Measurements from ENCODE around the gene PNPLA2.

PNPLA2 gene

DNA sequence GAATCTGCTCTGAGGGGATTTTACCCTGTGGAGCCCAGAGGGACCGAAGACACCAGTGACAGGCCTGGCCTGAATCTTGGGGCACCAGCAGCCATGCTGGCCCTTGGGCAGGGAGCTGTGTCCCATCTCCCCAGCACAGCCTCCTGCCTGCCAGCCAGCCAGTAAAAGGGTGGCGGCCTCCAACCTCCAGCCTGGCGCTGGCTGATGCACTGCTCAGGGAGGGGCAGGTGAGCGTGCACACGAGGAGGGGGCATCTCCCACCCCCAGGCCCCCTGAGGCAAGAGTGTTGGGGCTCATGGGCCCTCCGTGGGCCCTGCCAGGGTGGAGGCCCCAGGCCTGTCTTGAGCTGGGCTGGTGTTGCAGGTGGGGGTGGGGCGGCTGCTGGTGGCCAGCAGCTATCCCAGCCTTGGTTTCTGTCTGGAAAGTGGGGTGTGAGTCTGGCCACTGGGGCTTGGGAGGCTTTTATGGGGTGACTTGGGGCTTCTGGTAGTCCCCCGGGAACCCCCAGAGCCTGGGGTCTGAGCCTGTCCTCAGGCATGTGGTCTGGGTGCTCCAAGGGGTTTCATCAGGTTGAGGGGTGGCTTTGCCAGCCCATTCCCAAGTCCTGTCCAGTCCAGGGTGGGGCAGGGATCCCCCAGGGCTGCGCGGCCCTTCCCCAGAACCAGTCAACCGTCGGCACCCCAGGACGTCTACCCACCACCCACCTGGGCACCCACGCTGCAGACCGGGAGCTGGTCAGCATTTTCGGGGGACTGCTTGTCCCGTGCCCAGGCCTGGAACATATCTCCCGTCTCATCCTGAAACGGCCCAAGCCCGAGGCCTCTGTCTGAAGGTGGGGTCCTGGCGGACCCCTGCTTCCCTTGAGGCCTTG, 41.8 kb downstream of the PNPLA2 start:
- no peak for DNase-seq (ENCODE audit: low spot score)

DNA sequence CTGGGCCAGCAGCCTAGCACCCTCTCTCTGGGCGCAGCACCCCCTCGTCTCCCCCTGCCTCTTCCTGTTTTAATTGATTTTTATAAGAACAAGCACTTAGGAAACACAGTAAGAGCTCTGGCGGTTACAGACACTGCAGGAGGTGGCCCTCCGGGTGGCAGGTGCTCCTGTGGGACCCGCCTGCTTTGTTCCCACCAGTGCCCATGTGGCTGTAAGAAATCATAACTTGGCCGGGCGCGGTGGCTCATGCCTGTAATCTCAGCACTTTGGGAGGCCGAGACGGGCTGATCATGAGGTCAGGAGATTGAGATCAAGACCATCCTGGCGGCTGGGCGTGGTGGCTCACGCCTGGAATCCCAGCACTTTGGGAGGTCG, 42.4 kb downstream of the PNPLA2 start:
- no peak for DNase-seq (ENCODE audit: low spot score)

DNA sequence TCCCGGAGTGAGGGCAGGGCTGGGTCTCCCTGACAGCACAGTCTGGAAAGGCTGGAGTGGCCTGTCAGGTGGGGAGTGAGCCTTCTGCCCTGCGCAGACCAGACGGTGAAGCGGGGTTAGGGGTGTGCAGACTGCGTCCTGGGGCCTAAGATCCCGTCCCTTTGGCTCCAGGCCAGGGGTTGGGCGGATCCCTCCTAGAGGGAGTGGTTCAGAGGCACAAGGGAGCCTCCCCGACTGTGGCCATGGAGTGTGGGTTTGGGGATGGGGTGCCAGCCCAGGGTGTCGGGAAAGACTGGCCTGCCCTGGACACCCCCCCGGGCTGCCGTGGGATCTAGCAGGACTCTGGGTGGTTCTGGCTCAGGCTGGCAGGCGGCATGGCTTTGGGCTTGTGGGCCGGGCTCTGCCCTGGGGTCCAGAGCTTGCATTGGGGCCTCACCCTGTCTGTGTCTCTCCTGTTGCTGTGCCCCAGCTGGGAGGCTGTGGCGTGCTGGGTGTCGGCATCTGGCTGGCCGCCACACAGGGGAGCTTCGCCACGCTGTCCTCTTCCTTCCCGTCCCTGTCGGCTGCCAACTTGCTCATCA, 43.5 kb downstream of the PNPLA2 start:
- DNase-seq (ENCODE audit: low spot score): no peak

DNA sequence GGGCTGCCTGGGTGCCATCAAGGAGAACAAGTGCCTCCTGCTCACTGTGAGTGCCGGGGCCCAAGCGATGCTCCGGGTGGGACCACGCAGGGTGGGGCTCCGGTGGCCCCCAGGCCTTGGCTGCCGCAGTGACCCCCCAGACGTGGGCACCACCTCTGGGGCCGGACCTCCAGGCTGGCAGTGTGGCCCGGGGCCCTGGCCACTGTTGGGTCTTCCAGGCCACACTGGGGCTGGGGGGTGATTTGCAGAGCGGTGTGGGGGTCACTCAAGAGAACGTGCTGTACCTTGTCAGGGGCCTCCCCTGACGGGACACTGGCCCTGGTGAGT, 43.9 kb downstream of the PNPLA2 start:
- no peak for DNase-seq (ENCODE audit: low spot score)

DNA sequence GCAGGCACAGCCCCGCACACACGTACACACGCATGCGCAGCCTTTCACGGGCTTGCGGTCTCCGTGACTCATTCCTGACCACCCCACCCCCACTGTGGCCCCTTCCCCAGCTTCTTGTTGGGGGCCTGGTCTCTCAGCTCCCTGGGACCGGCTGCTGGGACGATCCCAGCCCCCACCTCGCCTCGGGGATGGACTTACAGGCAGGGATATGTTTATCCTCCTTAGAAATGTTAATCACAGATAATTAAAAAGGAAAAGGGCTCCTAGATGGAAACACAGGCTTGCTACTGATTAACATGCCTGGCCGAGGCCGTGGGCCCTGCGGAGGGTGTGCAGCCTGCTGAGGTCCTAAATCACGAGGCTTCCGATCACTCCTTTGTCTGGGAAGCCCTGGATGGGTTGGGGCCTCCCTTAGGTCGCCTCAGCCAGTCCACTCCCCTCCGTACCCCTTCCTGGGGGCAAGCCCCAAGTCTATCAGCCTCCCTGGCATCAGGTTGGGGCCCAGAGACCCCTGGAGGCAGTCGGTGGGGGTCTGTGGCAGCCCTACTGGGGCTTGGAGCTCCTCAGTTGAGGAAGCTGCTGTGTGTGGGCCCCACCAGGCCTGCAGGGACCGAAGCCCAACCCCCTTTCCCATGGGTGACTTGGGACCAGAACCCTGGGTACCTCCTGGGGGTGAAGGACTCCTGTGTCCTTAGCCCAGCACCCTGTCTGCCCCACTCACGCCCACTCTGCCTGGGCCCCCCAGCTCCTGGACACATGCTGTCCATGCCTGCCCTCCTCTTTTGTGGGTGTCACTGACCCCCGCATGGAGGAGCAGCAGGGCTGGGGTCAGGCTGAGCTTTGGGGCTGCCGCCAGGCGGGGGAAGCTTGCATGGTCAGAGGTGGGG, 44.6 kb downstream of the PNPLA2 start:
- DNase-seq (ENCODE audit: low spot score): no peak

DNA sequence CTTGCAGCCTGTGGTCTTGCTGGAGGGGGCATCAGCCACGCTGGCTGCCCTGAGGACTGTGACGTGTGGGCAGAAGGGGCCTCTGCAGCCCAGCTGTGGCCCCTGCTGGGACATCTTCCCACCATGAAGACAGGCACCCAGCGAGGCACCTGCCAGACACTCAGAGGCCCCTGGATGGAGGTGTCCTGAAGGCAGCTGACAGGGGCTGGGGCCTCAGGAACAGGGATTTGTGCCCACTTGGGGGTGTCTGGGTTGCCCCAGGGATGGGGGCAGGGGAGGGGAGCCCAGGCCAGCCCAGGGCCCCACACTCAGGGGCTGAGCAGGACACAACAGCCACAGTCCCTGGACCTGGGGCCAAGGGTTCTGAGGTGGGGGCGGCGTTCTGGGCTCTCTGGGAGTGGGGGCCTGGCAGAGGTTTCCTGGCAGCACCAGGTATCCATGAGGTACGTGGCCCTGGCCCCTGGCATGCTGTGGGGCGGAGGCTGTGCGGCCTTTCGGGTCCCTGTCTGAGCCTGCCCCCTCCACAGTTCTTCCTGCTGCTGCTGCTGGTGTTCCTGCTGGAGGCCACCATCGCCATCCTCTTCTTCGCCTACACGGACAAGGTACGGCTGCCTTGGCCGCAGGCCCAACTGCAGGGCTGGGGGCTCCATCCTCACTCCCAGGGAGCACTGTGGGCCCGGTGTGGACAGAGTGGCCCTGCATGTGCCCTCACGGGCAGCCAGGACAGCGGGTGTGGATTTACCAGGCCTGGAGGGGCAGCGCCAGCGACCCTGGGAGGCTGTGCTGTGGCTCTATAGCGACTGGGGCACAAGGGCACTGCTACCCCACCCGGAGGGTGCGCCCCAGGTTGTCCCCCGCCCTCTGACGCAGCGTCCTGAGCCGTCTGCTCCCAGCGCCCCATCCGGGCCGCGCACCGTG, 45.5 kb downstream of the PNPLA2 start:
- no peak for DNase-seq (ENCODE audit: low spot score)

DNA sequence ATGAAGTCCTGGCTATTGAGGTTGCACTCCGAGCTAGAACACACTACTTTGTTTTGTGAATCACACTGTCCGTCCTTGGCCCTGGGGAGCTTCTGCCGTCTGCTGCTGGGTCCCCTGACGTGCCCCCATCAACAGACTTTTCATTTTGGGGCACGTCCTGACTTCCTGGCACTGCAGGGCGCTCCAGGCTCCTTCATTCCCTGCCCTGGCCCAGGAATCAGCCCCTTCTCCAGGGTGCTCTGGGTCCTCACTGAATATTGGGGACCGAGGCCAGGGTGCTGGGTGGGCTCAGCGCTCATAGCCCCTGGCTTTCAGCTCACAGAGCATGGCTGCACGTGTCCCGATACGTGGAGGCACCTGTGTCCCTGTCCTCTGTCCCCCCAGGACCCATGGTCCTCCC, 46.2 kb downstream of the PNPLA2 start:
- DNase-seq (ENCODE audit: low spot score): no peak

DNA sequence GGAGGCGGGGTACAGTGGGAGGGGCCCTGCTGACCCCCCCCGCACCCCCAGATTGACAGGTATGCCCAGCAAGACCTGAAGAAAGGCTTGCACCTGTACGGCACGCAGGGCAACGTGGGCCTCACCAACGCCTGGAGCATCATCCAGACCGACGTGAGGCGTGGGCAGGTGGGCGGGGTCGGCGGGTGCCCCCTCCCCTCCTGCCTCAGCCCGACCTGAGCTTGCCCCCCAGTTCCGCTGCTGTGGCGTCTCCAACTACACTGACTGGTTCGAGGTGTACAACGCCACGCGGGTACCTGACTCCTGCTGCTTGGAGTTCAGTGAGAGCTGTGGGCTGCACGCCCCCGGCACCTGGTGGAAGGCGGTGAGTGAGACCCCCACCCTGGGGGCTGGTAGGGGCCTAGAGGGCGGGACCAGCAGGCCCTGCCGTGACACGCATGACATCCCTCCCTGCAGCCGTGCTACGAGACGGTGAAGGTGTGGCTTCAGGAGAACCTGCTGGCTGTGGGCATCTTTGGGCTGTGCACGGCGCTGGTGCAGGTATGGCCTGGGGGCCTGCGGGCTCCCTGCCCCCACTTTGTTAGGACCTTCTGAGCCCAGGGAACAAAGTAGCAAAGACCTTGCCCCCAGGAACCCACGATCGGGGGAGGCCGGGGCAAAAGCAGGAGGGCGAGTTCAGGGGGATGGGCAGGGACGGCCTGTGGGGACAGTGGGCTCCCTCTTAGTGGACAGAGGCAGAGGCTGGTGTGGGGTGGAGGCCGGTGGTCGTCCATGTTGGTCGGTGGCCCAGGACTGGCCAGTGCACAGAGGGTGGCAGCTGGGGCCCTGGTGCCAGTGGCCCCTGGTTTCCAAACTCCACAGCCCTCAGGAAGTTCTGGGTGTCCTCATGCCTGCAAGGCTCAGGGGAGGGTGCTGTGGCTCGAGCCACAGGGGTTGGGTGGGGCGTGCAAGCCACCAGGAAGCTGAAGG, 47.0 kb downstream of the PNPLA2 start:
- no peak for DNase-seq (ENCODE audit: low spot score)

DNA sequence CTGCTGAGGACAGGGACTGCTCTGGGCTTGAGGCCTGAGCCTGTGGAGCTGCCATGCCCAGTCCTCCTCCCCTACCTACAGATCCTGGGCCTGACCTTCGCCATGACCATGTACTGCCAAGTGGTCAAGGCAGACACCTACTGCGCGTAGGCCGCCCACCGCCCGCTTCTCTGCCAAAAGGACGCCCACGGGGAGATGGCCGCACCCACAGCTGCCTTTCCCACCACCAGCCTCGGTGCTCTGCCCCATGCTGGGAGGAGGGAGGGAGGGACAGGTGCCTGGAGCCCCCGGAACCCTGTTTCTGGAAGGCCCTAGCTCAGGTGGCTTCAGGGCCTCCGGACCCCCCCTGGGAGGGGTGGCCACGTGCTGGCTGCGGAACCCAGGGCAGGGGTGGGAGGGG, 47.8 kb downstream of the PNPLA2 start:
- DNase-seq (ENCODE audit: low spot score): no peak

DNA sequence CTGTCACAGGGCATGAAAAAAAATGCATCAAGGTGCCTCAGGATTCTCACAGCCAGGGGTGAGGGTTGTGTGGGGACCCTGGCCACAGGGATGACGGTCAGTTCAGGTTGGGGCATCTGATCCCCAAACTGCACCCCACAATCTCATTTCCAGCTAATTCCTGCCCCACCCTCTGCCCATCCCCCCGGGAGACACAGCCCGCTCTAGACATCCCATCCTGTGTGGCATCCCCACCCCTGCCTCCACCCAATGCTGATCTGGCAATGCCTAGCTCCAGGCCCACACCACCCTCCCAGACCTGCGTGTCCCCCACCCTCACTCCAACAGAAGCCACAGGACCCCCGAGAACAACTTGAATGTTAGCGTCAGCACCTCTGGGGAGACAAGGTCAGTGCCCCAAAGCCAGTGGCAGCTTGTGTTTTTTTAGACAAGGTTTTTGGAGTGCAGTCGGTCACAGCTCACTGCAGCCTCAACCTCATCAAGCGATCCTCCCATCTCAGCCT, 49.2 kb downstream of the PNPLA2 start:
- no peak for DNase-seq (ENCODE audit: low spot score)

DNA sequence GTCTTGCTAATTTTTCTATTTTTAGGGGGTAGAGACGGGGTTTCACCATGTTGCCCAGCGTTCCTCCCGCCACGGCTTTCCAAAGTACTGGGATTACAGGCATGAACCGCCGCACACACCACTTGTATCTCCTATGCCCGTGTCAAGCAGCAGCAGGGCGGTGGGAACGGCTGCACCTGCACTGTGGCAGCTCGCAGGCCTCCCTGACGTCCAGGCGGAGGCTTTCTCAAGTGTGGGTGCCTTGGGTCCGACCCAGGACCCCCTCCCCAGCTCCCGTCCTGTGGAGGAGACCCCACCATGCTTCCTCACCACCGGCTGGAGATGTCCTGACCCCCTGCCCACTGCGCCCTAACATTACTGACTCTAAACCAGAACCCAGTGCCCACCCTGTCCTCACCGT, 49.7 kb downstream of the PNPLA2 start:
- no peak for DNase-seq (ENCODE audit: low spot score)

DNA sequence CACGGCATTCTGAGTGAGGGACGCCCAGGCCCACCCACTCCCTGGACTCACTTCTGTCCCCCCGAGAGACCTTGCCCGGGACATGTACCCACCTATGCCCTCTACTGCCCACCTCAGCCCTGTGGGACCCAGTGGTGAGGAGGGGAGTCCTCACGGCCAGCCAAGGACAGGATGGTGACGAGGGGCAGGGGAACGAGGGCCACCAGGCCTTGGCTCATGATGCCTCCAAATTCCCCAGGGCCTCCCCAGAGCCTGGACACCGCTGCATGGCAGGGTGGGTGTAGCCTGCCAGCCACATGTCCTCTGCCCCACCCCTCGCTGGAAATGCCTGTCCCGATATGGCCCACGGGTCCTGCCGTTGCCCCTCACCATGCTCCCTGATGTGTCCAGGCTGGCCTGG, 50.1 kb downstream of the PNPLA2 start:
- no peak for DNase-seq (ENCODE audit: low spot score)

DNA sequence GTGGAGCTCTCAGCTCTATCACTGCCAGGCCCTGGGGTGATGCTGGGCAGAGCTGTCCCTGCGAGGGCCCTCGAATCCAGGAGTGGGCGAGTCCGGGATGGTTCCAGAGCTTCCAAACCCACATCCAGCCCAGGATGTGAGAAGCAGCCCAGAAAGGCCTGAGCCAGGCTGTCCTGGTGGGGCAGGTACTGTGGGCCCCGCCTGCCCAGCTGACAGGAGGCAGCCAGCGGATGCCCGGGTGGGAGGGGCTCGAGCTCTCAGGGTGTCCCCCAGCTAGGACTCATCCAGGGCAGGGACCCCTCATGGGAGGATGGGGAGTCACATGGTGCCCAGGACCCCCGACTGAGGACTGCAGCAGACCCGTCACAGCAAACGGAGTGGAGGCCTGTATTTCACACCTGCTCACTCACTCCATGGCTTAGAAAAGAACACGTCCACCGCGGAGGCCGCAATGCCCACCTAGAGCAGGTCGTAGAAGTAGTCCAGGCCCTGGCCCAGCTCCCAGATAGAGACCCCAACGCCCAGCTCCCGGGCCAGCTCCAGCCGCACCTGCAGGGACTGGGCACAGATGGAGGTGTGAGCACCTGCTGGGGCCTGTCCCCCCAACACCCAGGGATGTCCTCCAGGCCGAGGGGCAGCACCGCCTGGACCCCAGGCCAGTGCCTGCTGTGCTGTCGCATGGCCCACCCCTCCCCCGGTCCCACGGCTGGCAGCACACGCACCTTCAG, 50.8 kb downstream of the PNPLA2 start:
- DNase-seq (ENCODE audit: low spot score): no peak

DNA sequence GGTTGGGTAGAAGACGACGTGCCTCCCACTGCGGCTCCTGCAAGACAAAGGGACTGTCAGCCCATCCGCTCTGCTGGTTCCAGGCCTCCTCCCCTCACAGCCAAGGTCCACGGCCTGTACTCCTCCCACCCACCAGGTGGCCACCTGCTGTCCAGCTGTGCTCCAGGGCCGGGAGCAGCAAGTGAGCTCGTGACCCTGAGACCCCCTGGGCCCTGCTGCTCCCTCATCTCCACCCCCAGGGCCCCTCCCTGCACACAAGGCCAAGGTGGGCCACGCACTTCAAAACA, 51.4 kb downstream of the PNPLA2 start:
- DNase-seq (ENCODE audit: low spot score): no peak

DNA sequence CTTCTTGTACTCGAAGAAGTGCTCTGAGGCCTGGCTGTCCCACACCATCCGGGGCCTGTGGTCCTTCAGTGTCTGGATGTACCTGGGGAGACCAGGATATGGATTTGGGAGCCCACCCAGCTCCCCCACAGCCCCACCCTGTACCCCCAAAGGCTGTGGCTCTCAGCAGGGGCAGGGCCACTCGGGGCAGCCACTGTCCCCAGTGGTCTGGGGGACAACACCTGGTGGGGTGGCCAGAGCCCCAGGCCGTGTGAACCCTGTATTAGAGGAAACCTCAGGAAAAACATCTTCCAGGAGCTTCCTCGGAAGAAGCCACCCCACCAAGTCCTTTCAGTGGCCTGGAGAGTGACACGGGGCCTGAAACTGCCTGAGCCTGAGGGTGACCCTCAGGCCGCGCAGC, 51.7 kb downstream of the PNPLA2 start:
- DNase-seq (ENCODE audit: low spot score): no peak

DNA sequence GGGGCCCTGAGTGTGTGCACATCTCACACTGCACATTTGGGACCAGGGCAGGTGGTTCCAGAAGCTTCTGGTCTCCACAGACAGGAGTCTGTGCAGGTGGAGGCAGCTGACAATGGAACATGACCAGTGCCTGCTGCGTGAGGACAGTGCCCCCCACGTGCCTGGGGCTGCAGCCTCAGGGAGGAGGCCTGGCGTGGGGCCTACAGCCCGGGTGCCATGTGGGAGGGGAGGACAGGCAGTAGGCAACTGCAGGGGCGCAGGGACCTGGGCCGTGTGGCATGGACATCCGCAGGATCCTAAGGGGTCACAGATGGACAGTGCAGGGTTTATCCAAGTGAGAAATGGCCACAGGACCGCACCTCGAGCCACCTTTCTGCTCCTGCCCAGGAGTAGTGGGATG, 52.8 kb downstream of the PNPLA2 start:
- DNase-seq (ENCODE audit: low spot score): no peak

DNA sequence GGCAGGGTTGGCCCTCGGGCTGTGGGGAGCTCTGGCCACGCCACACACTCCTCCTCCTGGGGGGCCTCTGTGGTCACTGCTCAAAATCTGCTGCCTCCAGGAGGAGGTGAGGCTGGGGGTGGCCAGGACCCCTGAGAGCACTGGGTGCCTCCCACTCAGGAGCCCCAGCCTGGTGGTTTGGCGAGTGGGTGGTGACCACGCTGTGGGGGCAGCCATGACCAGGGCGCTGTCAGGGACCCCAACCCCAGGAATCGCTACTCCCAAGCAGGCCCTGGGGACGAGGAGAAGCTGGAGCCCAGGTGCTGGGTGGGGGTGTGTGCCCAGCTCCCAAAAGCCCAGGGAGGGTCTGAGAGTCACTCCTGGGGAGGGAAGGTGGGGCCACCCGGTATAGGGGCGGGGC, 54.1 kb downstream of the PNPLA2 start:
- DNase-seq (ENCODE audit: low spot score): no peak

DNA sequence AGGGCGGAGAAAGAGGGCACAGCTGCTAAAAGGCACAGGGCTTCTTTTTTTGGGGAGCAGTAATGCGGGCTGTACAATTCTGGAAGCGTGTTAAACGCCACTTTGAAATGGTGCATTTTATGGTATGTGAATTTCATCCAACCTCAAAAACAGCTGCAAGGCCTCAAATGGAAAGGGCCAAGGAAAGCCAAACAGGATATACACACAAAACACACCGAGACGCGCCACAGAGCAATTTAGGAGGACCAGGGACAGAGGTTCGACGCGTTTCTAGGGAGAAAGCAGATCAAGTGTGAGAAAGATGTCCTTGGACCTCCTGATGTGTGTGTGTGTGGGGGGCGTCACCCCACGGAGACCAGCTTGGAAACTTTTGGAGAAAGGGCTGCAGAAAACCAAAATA, 55.0 kb downstream of the PNPLA2 start:
- DNase-seq (ENCODE audit: low spot score): no peak

Data from pons (tissue), 1 donor.